T-helper 1 cell (primary cell): ENCODE data around the gene HTR1D.

ENCODE experiments used
- DNase-seq, 5 donors: peaks; one replicate each; pipeline ENCODE4 v3.0.0-alpha.2; 2012 to 2020

Gene HTR1D

DNA sequence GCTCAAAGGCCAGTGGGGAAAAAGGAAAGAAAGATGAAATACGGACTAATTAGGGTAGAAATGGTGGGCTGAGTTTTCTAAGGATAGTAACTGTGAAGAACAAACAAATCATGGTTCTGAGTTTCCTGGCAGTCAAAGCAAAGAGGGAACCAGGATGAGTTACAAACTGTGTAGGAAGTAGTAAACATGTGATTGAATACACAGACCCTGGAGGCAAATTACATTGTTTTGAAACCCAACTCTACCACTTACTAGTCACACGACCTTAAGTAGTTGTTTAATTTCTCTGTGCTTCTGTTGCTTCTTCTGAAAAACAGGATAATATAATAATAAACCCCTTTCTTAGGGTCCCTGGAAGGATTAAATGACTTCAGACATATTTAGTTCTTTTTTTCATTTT lies 37.4 kb downstream of the HTR1D start:
- DNase-seq = no peak

DNA sequence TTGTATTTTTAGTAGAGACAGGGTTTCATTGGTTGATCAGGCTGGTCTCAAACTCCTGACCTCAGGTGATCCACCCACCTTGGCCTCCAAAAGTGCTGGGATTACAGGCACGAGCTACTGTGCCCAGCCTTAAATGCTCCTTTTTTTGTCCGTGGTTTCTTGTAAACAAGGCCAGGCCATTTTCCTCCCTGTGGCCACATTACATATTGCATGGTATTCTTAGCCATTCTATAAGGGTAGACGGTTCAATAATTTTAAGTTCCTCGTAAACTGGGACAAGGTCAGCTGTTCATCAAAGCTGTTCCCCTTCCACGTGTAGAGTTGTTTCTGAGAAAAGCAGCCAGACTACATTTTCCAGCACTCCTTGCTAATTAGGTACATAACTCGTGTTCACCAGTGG lies 38.4 kb downstream of the HTR1D start:
- no peak for DNase-seq

DNA sequence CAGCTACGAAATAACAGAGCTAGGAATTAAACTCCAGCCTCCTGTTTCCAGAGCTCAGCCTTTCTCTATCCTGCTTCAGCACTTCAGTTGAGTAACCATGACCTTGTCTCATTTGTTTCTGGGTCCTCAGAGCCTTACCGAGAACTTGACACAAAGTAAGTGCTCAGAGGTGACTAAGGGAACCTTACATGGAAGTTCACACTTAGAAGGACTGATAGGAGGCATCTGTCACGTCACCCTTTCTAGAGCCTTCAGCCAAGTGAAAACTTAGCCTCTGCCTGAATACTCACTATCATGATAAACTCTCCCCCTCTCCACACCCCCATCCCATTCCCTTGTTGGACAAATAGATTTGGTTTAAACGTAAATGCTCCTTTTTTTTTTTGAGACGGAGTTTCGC lies 38.9 kb downstream of the HTR1D start:
- no peak for DNase-seq

DNA sequence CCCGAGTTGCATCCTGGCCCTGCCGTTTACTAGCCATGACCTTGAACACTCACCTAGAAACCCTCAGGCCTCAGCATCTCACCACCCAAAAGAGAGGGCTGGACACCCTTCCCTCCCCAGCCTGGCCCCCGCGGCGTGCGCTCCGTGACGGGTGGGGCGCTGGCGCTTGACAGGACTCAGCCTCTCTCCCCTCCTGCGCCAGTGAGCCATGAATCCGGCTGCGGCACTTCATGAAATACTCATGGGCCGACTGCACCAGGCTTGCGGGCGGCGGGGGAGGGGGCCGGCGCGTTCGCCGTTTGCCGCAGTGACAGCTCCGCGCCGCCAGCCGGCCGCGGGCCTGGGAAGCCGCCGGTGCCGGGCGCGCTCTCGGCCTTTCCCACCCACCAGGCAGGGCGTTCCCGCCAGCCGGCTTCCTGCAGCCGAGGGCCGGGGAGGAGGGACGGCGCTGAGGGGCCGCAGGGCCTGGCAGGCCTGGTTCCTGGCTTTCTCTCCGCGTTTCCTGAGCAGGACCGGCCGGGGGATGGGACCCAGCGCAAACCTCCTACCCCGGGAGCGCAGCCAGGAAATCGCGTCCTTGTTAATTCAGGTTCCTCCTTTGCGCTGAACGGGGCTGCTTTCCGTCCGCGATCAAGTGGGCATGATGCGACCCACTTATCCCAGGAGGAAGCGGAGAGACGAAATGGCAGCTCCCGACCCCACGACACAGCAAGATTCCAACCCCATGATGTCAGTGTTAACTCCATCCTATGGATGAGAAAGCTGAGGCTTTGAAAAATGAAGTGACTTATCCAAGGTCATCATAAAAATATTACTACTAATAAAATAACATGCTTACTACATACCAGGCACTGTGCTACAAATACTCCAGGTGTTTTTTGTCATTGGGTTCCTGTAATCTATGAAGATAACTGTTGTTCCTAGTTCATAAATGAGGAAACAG lies 39.6 kb downstream of the HTR1D start:
- DNase-seq = peak; percentile 13 to 51 (median 36)

DNA sequence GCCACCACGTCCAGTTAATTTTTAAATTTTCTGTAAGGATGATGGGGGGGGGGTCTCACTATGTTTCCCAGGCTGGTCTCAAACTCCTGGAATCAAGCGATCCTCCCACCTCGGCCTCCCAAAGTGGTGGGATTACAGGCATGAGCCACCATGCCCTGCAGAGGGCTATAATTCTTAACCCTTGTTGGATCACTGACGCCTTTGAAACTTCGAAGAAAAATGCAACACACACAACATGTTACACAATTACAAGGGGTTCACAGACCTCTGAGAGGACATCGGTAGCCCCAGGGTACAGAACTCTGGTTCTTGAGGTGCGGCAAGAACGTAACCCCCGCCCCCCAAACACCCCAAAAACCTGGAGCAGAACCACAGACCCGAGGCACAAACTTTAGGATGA lies 40.3 kb downstream of the HTR1D start:
- no peak for DNase-seq

DNA sequence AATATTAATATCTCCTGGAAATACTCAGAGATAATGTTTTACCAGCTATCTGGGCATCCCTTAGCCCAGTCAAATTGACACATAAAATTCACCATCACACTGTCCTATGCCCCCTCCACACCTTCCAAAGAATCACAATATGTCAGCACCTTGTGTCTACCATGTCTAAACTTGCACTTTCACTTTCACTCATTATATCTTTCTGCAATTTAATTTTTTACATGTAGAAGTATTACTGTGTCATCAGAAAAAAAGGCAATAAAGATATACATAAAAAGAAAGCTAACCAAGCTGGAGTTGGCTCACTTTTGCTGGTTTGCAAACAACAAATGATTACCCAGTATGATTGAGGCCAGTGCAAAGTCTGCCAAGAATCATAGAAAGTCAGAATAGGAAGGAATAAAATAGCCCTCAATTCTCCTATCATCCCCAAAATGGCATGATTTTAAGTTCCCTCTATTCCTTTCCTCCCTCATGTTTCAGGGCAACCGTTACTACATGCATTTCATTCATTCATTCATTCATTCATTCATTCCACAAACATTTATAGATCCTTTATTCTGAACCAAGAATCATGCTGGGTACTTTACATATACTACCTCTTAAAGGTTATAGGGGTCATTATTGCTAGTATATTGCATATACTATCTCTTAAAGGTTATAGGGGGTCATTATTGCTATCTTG lies 42.7 kb downstream of the HTR1D start:
- no peak for DNase-seq

DNA sequence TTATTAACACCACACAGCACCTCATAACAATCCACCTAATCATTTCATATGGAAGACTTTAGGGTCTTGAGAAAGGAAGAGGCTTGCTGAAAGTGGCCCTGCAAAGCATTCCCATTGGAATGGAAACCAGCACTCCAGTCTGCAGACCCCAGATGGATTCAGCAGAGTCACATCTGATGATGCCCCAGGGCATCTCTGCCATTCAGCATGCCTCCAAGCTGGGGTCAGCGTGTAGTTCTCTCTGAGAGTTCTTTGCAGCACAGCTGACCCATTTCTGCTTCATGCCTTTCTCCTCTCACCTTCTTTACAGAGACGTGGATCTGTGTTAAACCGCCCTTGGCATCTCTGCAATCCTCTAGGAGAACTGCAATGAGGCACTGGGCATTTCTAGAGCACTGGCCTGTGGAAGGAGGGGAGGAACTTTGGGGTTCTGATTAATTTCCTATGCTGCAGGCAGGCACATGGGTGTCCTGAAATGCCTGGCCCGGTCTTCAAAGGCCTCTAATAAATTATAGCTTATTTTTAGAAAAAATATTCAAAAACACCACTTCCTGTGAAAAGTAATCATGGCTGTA lies 46.0 kb downstream of the HTR1D start:
- no peak for DNase-seq

DNA sequence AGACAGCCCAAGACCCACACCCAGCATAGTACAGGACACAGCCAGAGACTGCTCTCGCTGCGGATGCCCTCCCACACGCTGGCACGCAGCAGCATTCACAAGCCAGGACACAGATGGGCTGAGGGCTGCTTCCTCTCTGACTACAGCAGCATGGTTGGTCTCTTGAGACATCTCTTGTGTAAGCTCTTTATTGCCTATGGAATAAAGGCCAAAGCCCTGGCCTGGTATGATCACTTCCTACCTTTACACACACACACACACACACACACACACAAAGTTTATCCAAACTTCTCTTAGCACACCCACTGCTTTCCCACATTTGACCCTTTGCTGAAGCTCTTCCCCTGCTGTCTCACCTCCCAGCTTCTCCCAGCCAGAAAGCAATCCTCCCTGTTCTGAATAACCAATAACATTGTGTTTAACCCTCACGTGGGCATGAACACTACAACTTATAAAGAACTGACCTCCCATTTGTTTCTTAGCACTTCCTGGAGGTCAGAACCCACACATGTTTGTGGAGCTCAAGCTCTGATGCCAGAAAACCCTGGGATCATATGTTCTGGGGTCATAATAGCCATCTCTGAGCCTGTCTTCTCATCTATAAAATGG lies 47.5 kb downstream of the HTR1D start:
- DNase-seq = no peak

DNA sequence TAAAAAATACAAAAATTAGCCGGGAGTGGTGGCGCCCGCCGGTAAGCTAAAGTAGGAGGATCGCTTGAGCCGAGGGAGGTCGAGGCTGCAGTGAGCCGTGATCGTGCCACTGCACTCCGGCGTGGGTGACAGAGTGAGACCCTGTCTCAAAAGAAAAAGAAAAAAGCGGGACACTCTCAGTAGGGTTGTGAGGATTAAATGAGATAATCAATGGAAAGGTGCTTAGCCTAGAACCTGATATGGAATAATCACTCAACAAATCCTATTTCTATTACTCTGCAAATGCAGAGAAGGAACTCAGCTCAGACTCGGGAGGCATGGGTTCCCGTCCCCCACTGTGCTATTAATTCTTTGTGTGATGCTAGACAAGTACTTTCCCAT lies 48.1 kb downstream of the HTR1D start:
- DNase-seq = no peak

DNA sequence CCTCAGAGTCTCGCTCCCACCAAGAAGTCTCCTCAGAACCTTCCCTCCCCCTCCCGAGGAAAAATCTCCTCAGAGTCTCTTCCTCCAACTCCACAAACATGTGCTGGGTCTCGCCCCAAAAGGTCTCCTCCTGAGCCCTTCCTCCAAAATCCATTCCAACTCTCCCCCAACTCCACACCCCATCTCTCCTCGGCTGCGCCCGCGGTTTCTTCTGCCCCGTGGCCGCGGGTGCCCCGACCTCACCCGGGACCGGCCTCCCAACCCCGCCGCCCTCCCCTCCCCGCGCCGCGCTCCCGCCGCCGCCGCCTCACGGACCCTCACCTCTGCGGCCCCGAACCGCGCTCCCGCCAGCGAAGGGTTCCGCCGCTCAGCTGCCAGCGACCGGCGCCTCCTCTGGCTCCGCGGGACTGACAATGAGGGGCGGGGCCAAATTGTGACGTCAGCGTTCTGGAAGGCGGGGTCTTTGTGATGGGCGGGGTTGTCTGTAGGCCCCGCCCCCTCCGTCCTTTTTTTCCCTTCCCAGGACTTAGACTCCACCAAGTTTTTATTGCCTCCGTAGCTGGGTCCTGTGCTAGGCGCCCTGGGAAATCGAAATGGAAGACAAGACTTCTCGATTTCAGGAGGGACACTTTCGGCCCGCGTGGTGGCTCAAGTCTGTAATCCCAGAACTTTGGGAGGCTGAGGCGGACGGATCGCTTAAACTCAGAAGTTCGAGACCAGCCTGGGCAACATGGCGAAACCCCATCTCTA lies 48.7 kb downstream of the HTR1D start, which contains the start of gene LUZP1:
TSS of gene LUZP1 (minus strand) at position 412 of the 750 bp plus-strand sequence.
- DNase-seq = peak; percentile 71 to 89 (median 79)

DNA sequence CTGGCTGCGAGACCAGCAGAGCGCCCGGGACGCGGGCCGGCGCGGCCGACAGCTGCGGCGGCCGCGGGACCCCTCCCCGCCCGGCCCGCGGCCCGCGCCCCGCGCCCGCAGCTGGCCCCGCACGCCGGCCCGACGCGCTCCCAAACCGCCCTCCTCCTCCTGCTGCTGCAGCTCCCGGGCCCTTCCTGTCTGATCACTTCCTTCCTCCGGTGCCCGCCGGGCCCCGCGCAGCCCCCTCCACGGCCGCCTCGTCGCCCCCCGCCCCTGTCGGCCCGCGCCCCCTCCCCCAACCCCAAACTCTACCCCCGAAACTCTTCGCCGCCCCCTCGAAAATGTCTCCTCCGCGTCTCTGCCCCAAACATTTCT lies 49.2 kb downstream of the HTR1D start:
- DNase-seq = peak in 4 of 5 donors; percentile 19 to 40 (median 22)

DNA sequence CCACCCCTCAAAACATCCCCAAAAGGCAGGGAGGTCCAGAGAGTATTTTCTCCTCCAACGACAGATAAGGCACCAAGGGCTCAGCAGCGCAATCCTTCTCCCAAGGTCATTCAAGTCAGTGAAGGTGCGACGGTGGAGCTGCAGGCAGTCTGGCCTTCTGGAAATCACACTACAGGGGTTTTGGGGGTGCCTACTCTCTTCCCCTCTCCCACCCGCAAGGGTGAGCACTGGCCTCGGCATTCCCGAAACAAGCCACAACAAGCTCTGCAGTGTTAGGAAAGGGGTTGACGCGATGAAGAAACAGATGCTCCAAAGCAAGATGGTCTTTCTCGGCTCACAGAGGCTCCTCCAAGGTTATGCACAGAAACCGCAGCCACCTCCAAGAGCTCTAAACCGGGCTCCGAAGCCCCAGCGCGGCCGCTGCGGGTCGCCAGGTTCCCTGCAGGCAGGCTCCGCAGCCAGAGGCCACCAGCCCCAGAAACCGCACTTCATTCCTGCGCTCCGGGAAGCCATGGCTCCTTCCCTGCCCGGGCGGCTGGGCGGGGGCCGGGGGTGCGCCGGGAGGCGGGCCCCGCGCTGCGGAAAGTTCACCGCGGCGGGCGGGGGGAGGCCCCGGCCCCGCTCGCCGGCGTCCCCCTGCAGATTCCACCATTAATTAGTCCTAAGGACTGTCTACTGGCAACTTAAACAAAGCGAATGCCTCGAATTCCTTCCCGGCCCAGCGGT lies 49.8 kb downstream of the HTR1D start:
- DNase-seq = peak in 4 of 5 donors; percentile 15 to 48 (median 27)

DNA sequence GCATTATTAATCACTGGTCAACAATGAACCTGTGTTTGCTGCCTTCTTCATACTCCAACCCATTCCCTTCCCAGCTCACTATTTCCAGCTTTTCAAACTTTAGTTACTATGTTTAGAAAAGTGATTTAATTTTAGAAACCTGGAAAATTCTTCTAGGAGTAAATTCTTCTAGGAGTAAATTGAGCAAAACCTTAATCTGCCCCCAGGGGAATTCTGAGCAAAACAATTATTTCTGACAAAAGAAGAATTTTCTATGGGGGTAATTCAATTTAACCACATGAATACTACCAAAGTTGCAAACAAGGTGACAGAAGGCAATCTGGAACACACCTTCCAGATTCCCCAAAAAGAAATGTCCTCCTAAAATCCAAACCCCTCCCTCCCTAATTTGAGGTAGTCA lies 50.4 kb downstream of the HTR1D start:
- no peak for DNase-seq

DNA sequence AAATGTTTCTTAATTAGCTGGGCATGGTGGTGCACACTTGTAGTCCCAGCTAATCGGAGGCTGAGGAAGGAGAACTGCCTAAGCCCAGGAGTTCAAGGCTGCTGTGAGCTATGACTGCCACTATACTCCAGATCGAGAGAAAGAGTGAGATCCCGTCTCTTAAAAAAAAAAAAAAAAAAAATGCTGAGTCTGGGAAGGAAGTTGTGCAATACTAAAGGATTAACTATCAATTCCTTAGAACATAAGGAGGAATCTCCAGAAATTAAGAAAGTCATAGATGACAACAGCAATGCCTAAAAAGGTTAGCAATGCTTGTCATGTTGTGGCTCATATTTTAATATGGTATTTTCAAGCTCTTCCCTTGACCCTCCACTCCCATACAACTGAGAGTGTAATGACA lies 53.9 kb downstream of the HTR1D start:
- no peak for DNase-seq

DNA sequence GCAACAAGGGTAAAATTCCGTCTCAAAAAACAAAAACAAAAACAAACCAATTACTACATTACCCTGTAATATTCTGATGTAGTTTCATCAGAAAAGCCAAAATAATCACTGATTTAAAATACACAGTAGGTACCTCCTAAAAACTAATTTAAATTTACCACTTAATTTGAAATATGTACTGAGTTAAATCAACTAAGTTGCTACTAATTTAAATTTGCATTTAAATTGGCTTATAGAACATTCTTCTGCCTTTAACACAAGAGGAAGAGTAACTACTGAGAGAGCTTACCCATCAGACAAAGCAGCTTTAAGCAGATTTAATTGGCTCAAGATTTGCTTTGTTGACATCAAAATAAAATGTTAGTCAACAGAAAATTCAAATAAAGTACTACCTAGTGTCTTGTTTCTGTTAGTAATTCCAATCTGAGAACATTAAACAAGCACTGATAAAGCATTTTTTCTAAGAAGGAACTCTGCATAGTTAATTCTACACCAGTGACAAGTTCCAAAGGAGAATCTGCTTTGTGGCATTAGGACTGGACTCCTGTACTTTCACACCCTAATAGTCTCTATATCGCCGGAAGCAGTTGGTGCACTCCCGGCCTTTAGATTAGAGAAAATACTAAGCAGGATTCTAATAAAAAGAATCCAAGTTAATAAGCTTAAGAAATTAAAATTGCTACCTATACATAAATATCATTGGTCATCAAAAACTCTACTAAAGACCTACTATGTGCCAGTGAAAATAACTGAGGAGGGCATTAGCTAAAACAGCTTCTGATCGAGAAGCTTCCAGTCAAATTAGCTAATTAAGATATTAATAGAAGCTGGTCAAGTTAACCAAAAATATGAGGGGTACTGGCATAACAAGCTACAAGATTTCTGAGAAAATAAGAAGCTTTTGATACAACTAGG lies 57.1 kb downstream of the HTR1D start:
- no peak for DNase-seq

DNA sequence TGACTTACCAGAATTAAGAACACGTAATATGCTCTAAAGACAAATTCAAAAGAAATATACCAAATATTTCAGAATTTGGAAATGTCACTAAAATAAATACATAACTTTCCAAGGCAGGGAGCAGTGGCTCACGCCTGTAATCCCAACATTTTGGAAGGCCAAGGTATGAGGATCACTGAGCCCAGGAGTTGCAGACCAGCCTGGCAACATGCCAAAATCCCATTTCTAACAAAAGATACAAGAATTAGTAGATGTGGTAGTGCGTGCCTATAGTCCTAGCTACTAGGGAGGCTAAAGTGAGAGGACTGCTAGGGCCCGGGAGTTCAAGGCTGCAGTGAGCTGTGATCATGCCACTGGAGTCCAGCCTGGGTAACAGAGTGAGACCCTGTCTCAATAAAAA lies 60.4 kb downstream of the HTR1D start:
- no peak for DNase-seq

DNA sequence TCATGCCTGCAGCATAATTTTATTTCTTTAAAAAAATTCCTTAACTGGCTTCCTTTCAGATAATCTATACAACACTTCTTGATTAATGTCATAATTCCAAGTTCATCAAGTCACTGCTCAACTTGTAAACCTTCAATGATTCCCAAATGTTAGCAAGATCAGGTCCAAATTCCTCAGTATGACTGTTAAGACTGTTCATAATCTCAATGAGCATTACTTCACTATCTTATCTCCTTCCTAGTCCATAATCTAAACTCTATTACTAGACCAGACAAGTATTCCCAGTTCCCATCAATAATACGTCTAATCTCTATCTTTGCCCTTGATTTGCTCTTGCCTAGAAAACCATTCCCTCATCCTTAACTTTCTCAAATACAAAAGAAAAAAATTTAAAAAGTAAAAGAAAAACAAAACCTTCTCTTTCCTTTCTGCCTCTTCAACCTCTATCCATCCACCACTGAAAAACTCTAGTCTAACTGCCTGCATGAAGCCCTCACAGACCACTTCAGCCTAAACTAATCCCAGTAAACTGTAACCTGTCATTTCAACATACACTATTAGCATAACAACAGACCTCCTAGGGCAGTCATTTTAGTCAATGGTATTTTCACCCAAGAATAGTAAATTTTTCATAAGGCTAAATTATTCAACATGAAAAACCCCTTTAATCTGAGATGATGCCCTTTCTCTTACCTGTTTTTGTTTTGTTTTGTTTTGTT lies 64.2 kb downstream of the HTR1D start:
- no peak for DNase-seq

DNA sequence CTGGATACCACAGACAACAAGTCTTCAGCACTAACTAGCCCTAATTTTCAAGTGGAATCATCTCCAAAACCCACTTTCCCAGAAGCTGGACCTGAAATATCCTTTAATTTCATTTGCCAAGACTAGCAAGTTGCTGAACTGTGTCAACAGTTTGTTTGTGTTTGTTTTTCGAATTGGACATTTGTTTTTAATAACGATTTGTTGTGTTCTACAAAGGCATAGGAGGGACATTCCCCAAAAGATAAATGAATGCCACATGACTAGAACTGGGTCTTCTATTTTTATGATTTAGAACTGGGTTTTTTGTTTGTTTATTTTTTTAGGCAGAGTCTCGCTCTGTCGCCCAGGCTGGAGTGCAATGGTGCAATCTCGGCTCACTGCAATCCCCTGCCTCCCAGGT lies 66.6 kb downstream of the HTR1D start:
- no peak for DNase-seq

DNA sequence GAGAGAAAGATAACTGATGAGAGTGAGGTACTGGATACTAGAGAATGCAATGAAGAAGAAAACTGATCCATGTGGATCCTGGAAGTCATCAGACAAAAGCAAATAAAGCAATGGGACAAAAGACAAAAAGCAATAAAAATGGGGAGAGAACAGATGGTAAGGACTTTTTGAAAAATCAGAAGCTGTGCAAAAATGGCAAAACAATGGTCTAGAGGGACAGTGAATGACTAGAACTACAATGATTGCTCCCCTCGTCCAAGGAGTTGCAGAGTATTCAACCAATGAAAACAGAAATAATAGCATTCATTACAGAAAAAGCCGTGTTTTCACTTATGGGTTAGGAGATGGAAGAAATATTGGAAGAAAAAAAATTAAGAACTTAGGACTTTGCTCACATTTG lies 67.2 kb downstream of the HTR1D start:
- DNase-seq = no peak

DNA sequence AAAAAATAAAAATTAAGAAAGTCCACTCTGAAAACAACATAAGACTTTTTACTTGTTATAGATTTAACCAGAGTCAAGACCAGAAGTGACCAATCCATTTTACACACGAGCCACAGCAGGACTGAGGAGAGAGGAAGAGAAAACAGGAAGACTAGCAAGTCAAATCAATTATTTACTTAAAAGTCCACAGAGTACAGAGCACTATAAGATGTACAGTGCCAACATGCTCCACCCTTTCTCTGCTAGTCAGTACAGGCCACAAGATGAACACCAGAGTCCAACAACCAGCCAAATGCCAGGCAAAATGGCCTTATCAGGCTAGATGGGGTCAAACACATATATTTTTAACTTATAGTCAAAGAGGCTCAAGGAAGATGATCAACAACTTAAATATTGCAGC lies 68.2 kb downstream of the HTR1D start:
- no peak for DNase-seq
